Spleen (tissue), 7 donors: Measurements from ENCODE around the gene TBCC.

ENCODE experiments used
- POLR2A ChIP-seq, 3 donors: fragments of 450-650 bp; IDR thresholded peaks; one replicate each; pipeline ENCODE4 v1.5.1; 2017; ENCODE audit warnings: antibody characterized with exemption in 3 of 3, mild to moderate bottlenecking in 1 of 3
- TF ChIP-seq, protein P1 (sequence below), 11 experiments: fragments of 200-600 bp in 7 of 11; fragments of 450-650 bp in 4 of 11; sonication (generic) in 4 of 11; IDR thresholded peaks in 8 of 11; conservative IDR thresholded peaks in 3 of 11; 1 replicate in 7 of 11; 2 replicates in 4 of 11; pipeline versions ENCODE4 v1.4.0 to v1.8.0; 2016 to 2021; ENCODE audit warnings: antibody characterized with exemption in 11 of 11, inconsistent platforms in 4 of 11, mild to moderate bottlenecking in 1 of 11
- donor health status: DM: no; HTN: no; CAD: no; lungs with moderate emphysema.
- donor health status: DM: no; HTN: no; CAD: no.
- donor health status: DM: no; HTN: no; CAD: no.

DNA sequence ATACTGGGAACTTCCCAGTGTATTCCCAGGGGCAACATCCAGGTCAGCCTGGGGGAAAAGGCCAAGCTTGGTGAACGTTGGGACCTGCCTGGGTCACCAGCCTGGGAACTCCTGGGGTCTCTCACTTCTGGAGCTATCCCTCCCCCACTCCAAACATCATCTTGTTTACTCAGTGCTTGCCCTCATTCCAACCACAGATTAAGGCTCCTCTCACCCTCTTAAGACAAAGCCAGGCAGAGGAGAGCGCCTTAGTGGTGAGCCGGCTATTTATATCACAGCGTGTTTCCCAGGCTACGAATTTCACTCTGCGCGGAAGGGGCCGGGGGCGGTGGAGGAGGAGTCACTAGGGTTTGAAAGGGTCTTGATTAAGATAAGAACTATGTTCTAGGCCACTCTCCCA lies 35.6 kb downstream of the TBCC start:
- TF ChIP-seq, protein P1, sequence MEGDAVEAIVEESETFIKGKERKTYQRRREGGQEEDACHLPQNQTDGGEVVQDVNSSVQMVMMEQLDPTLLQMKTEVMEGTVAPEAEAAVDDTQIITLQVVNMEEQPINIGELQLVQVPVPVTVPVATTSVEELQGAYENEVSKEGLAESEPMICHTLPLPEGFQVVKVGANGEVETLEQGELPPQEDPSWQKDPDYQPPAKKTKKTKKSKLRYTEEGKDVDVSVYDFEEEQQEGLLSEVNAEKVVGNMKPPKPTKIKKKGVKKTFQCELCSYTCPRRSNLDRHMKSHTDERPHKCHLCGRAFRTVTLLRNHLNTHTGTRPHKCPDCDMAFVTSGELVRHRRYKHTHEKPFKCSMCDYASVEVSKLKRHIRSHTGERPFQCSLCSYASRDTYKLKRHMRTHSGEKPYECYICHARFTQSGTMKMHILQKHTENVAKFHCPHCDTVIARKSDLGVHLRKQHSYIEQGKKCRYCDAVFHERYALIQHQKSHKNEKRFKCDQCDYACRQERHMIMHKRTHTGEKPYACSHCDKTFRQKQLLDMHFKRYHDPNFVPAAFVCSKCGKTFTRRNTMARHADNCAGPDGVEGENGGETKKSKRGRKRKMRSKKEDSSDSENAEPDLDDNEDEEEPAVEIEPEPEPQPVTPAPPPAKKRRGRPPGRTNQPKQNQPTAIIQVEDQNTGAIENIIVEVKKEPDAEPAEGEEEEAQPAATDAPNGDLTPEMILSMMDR (IDR thresholded peaks at IDR 0.05 in 8 of 11, conservative IDR thresholded peaks at IDR 0.05 in 3 of 11) = no peak
- no peak for TF ChIP-seq POLR2A (IDR thresholded peaks at IDR 0.05)
